Muscle layer of duodenum (tissue), 2 donors: ENCODE data around the gene CASP6.

Experiments
- H3K27ac ChIP-seq: one replicate; pipeline ENCODE4 v1.7.0; 2013; ENCODE audit warnings: mild to moderate bottlenecking, low read length
- H3K27me3 ChIP-seq: one replicate; pipeline ENCODE4 v1.7.0; 2013; ENCODE audit warnings: low read depth, mild to moderate bottlenecking, control low read depth, low read length
- H3K36me3 ChIP-seq, 2 donors: one replicate each; pipeline ENCODE4 v1.7.0; 2013; ENCODE audit warnings: low read length in 2 of 2, control low read depth in 1 of 2, mild to moderate bottlenecking in 1 of 2; ENCODE audit not compliant: insufficient read depth in 2 of 2, control insufficient read depth in 1 of 2
- H3K4me1 ChIP-seq, 2 donors: one replicate each; pipeline ENCODE4 v1.7.0; 2013; ENCODE audit warnings: low read length in 2 of 2, mild to moderate bottlenecking in 2 of 2, control low read depth in 1 of 2, moderate library complexity in 1 of 2; ENCODE audit not compliant: insufficient read depth in 2 of 2, control insufficient read depth in 1 of 2
- H3K4me3 ChIP-seq, 2 donors: one replicate each; pipeline ENCODE4 v1.7.0; 2013; ENCODE audit warnings: low read length in 2 of 2, low read depth in 1 of 2, mild to moderate bottlenecking in 1 of 2
- H3K9me3 ChIP-seq, 2 donors: one replicate each; pipeline ENCODE4 v1.7.0; 2013; ENCODE audit warnings: low read length in 2 of 2, control low read depth in 1 of 2, mild to moderate bottlenecking in 1 of 2; ENCODE audit not compliant: control insufficient read depth in 1 of 2
- donor health status: healthy.

CASP6 gene

GRCh38 chr4:109640644-109641043 lies 62.6 kb downstream of the CASP6 start:
- Histone ChIP-seq H3K27me3 (no peaks in the 10 kb centered on the region), H3K36me3 (no peaks in the 10 kb centered on the region), H3K9me3 (no peaks in the 10 kb centered on the region), H3K4me1 (no peaks in the 10 kb centered on the region), H3K4me3 (no peak overlapping the region), H3K27ac (no peak overlapping the region)
